IMR-90 (cell line): Measurements from ENCODE around the gene MT1E. TPM values are rescaled to one million over a fixed set of nuclear protein-coding genes. Genes with fewer than 3 reads are reported as not detected.

Source experiments
- ATAC-seq: fragments of 200-7000 bp; cut with Tn5 transposase; 2 replicates; pipeline ENCODE4 v1.9.1; 2020; ENCODE audit warnings: low read depth, mild to moderate bottlenecking, moderate library complexity
- BruUV-seq: library from RNA; stranded (reverse); fragments of 400-500 nt; replicated peaks from 2 replicates; lab custom pipeline; 2021; lab: Mats Ljungman, UMichigan
- CTCF ChIA-PET: fragments of 300-600 bp; formaldehyde crosslinking; extraction: SDS; loops from one replicate; lab custom pipeline; 2021; ENCODE audit warnings: antibody characterized with exemption; lab: Yijun Ruan, JAX
- POLR2A ChIA-PET: fragments of 300-600 bp; sonication (Branson Sonifier 250); formaldehyde crosslinking; loops from one replicate; lab custom pipeline; 2022; ENCODE audit warnings: antibody characterized with exemption; ENCODE audit not compliant: unreplicated experiment; lab: Charles Lee
- DNase-seq: peaks from one replicate; pipeline ENCODE4 v3.0.0; 2013
- H2AFZ ChIP-seq: replicated peaks from 2 replicates; pipeline ENCODE3; 2013; ENCODE audit warnings: low read length, mild to moderate bottlenecking; ENCODE audit not compliant: poor library complexity
- H2AK5ac ChIP-seq: 2 replicates; pipeline ENCODE4 v1.6.1; 2013; ENCODE audit warnings: low read depth, low read length, inconsistent platforms
- H2AK9ac ChIP-seq: replicated peaks from 2 replicates; pipeline ENCODE3; 2013; ENCODE audit warnings: mild to moderate bottlenecking, low read depth, low read length, moderate library complexity; ENCODE audit not compliant: poor library complexity
- H2BK120ac ChIP-seq: 2 replicates; pipeline ENCODE4 v1.6.1; 2013; ENCODE audit warnings: low read depth, low read length, inconsistent platforms
- H2BK15ac ChIP-seq: 3 replicates; pipeline ENCODE4 v1.6.1; 2013; ENCODE audit warnings: low read depth, low read length, inconsistent platforms
- H2BK20ac ChIP-seq: 2 replicates; pipeline ENCODE4 v1.6.1; 2013; ENCODE audit warnings: low read depth, mild to moderate bottlenecking, inconsistent platforms, low read length, moderate library complexity
- H2BK5ac ChIP-seq: 2 replicates; pipeline ENCODE4 v1.6.1; 2013; ENCODE audit warnings: mild to moderate bottlenecking, low read depth, low read length, inconsistent platforms; ENCODE audit not compliant: poor library complexity, severe bottlenecking
- H3K14ac ChIP-seq: replicated peaks from 2 replicates; pipeline ENCODE4 v1.6.1; 2013; ENCODE audit warnings: low read depth, low read length, inconsistent platforms
- H3K18ac ChIP-seq: 2 replicates; pipeline ENCODE4 v1.6.1; 2013; ENCODE audit warnings: low read depth, low read length, control low read depth
- H3K23ac ChIP-seq: 2 replicates; pipeline ENCODE4 v1.6.1; 2013; ENCODE audit warnings: low read depth, low read length, inconsistent platforms
- H3K27ac ChIP-seq: 2 replicates; pipeline ENCODE4 v1.5.1; 2013; ENCODE audit warnings: mild to moderate bottlenecking, control low read depth, low read length; ENCODE audit not compliant: insufficient read depth
- H3K27me3 ChIP-seq: 2 replicates; pipeline ENCODE4 v1.6.1; 2013; ENCODE audit warnings: low read length; ENCODE audit not compliant: control insufficient read depth, insufficient read depth
- H3K36me3 ChIP-seq: 2 replicates; pipeline ENCODE4 v1.6.1; 2013; ENCODE audit warnings: low read length, mixed read lengths; ENCODE audit not compliant: control insufficient read depth, insufficient read depth
- H3K4ac ChIP-seq: 2 replicates; pipeline ENCODE4 v1.6.1; 2013; ENCODE audit warnings: low read depth, low read length, inconsistent platforms
- H3K4me1 ChIP-seq: 2 replicates; pipeline ENCODE4 v1.6.1; 2013; ENCODE audit warnings: low read length, mixed read lengths; ENCODE audit not compliant: control insufficient read depth, insufficient read depth
- H3K4me2 ChIP-seq: 2 replicates; pipeline ENCODE4 v1.6.1; 2013; ENCODE audit warnings: low read depth, mild to moderate bottlenecking, control low read depth, low read length, moderate library complexity
- H3K4me3 ChIP-seq: 2 replicates; pipeline ENCODE4 v1.5.1; 2013; ENCODE audit warnings: low read depth, mild to moderate bottlenecking, control low read depth, low read length, moderate library complexity; ENCODE audit not compliant: insufficient read depth
- H3K56ac ChIP-seq: 2 replicates; pipeline ENCODE4 v1.6.1; 2013; ENCODE audit warnings: low read length, inconsistent platforms; ENCODE audit not compliant: insufficient read depth; ENCODE audit errors: extremely low read depth
- H3K79me1 ChIP-seq, 2 experiments: 2 replicates each; pipeline ENCODE4 v1.6.1; 2013; ENCODE audit warnings: low read length in 2 of 2, inconsistent platforms in 1 of 2, low read depth in 1 of 2
- H3K9ac ChIP-seq: 2 replicates; pipeline ENCODE4 v1.6.1; 2013; ENCODE audit warnings: low read depth, low read length, control low read depth
- H3K9me1 ChIP-seq: 2 replicates; pipeline ENCODE4 v1.6.1; 2013; ENCODE audit warnings: low read length, inconsistent platforms; ENCODE audit not compliant: insufficient read depth
- H3K9me3 ChIP-seq: 2 replicates; pipeline ENCODE4 v1.6.1; 2013; ENCODE audit warnings: low read length; ENCODE audit not compliant: control insufficient read depth, insufficient read depth
- H4K20me1 ChIP-seq: 2 replicates; pipeline ENCODE4 v1.6.1; 2013; ENCODE audit warnings: low read length, inconsistent platforms; ENCODE audit not compliant: insufficient read depth
- H4K5ac ChIP-seq: 2 replicates; pipeline ENCODE4 v1.6.1; 2013; ENCODE audit warnings: mild to moderate bottlenecking, low read depth, low read length, control low read depth
- H4K8ac ChIP-seq, 2 experiments: 2 replicates each; pipeline ENCODE4 v1.6.1; 2013; ENCODE audit warnings: low read depth in 2 of 2, low read length in 2 of 2, control low read depth in 1 of 2, inconsistent platforms in 1 of 2
- H4K91ac ChIP-seq: 2 replicates; pipeline ENCODE4 v1.6.1; 2013; ENCODE audit warnings: low read depth, low read length, inconsistent platforms; ENCODE audit not compliant: insufficient read depth
- BHLHE40 ChIP-seq: fragments of 150-350 bp; IDR thresholded peaks from 2 replicates; pipeline ENCODE4 v1.6.1; 2016; ENCODE audit warnings: mild to moderate bottlenecking, low read depth, low read length
- CEBPB ChIP-seq: IDR thresholded peaks from 2 replicates; pipeline ENCODE4 v1.6.1; 2012; ENCODE audit warnings: low read depth, low read length, improper control_type of control experiment
- CHD1 ChIP-seq: IDR thresholded peaks from 2 replicates; pipeline ENCODE4 v1.6.1; 2012; ENCODE audit warnings: low read depth, low read length, improper control_type of control experiment
- CTCF ChIP-seq: conservative IDR thresholded peaks from 2 replicates; pipeline ENCODE4 v1.5.1; 2012; ENCODE audit warnings: mild to moderate bottlenecking, low read depth, low read length, improper control_type of control experiment
- MAFK ChIP-seq: IDR thresholded peaks from 2 replicates; pipeline ENCODE4 v1.6.1; 2012; ENCODE audit warnings: low read depth, low read length, improper control_type of control experiment
- POLR2A ChIP-seq: IDR thresholded peaks from 2 replicates; pipeline ENCODE4 v1.6.1; 2012; ENCODE audit warnings: mild to moderate bottlenecking, low read depth, low read length
- RAD21 ChIP-seq: IDR thresholded peaks from 2 replicates; pipeline ENCODE4 v1.6.1; 2012; ENCODE audit warnings: low read length, improper control_type of control experiment
- RCOR1 ChIP-seq: IDR thresholded peaks from 2 replicates; pipeline ENCODE4 v1.6.1; 2012; ENCODE audit warnings: mild to moderate bottlenecking, low read length, improper control_type of control experiment; ENCODE audit not compliant: insufficient replicate concordance
- SMC3 ChIP-seq: fragments of 150-350 bp; IDR thresholded peaks from 2 replicates; pipeline ENCODE4 v1.6.1; 2016; ENCODE audit warnings: low read depth, mild to moderate bottlenecking, antibody characterized with exemption, low read length, moderate library complexity
- USF2 ChIP-seq: fragments of 150-350 bp; IDR thresholded peaks from 2 replicates; pipeline ENCODE4 v1.6.1; 2017; ENCODE audit warnings: mild to moderate bottlenecking, antibody characterized with exemption, low read length, low read depth
- WGBS, 2 experiments: methylation state at CpG; one replicate each; pipeline versions ENCODE4 v1.1.5 to v1.1.7; 2013; ENCODE audit warnings: missing lambda C conversion rate in 2 of 2; ENCODE audit not compliant: insufficient read length in 1 of 2; ENCODE audit errors: extremely low coverage in 2 of 2; 5-methylcytosine and 5-hydroxymethylcytosine counted together
- dilution Hi-C: fragments of 300-500 bp; cut with HindIII; formaldehyde crosslinking; loops from one replicate; pipeline ENCODE4 v1.14.3; 2018; ENCODE audit warnings: low sequenced_read_pairs; ENCODE audit not compliant: unreplicated experiment
- in situ Hi-C: fragments of 300-500 bp; cut with MboI; formaldehyde crosslinking; loops from 3 replicates; pipeline ENCODE4 v1.14.3; 2019; ENCODE audit warnings: low sequenced_read_pairs, inconsistent platforms, mixed read lengths
- intact Hi-C: fragments of 100-400 bp; cut with micrococcal nuclease; formaldehyde crosslinking; loops from 2 replicates; pipeline ENCODE4 v1.10.0; 2022
- polyA plus RNA-seq, 3 experiments: library from polyadenylated mRNA; depleted of rRNA; stranded (reverse); fragments of >200 nt; gene quantifications; 2 replicates each; pipeline ENCODE4 v1.2.3, GENCODE V29; 2012; ENCODE audit warnings: low replicate concordance in 1 of 3
- total RNA-seq: library from RNA; depleted of rRNA; stranded (reverse); fragments of >200 nt; gene quantifications from 2 replicates; pipeline ENCODE4 v1.2.3, GENCODE V29; 2012

Gene MT1E
- total and polyA plus RNA-seq, 2 of the 4 experiments (the other 2 are of a cell fraction) = 137 to 821 TPM

GRCh38 chr16:56577300-56577625 is 48.3 kb upstream of the MT1E start:
- Histone ChIP-seq H3K4me2 (no peak overlapping the region), H4K20me1 (no peaks in the 10 kb centered on the region), H3K9ac (no peak overlapping the region), H2BK20ac (no peak overlapping the region), H4K8ac (no peak overlapping the region), H3K36me3 (no peaks in the 10 kb centered on the region), H3K14ac (no peak overlapping the region), H4K91ac (no peak overlapping the region), H3K27ac (no peak overlapping the region), H3K18ac (no peak overlapping the region), H3K56ac (no peak overlapping the region), H2AK9ac (no peak overlapping the region), H3K4ac (no peak overlapping the region), H2AFZ (peak overlapping the region; percentile 78), H2BK5ac (no peak overlapping the region), H3K4me3 (no peak overlapping the region), H2AK5ac (no peak overlapping the region), H2BK120ac (no peak overlapping the region), H4K5ac (no peak overlapping the region), H3K9me3 (no peaks in the 10 kb centered on the region), H3K23ac (no peak overlapping the region), H3K9me1 (no peaks in the 10 kb centered on the region), H3K4me1 (no peaks in the 10 kb centered on the region), H3K27me3 (peaks cover 10% of the 10 kb centered on the region), H3K79me1 (no peaks in the 10 kb centered on the region), H2BK15ac (no peak overlapping the region)
- BruUV-seq = no TSS peak
- intact Hi-C loops = loop anchor here (1.0 kb wide), 1 partner anchor 125 kb away; no protein-coding TSS in a partner anchor
- ATAC-seq = no peak
- TF ChIP-seq POLR2A = no peak
- no peak for TF ChIP-seq MAFK
- no peak for TF ChIP-seq SMC3
- TF ChIP-seq CHD1 = no peak
- no peak for TF ChIP-seq RCOR1
- no peak for TF ChIP-seq USF2
- TF ChIP-seq RAD21 = no peak
- TF ChIP-seq CTCF = no peak
- TF ChIP-seq CEBPB = no peak
- TF ChIP-seq BHLHE40 = no peak
- POLR2A ChIA-PET = no interaction called here
- in situ Hi-C loops = loop anchor here (5.0 kb wide), 1 partner anchor 125 kb away; no protein-coding TSS in a partner anchor
- dilution Hi-C loops = no loop called here
- WGBS, 2 experiments = no CpG with 5 or more reads among the region's 4 CpGs
- CTCF ChIA-PET = interaction anchor here (0.6 to 1.9 kb wide), 5 partner anchors 17 to 135 kb away, joined by 3 to 12 read pairs (median 3); no protein-coding TSS in a partner anchor
- DNase-seq = no peak
